Heart right ventricle (tissue), 16 donors: ENCODE data around the gene PDE9A. TPM values are rescaled to one million over a fixed set of nuclear protein-coding genes. Genes with fewer than 3 reads are reported as not detected.

Experiments
- ATAC-seq, 8 donors: fragments of 200-7000 bp; cut with Tn5 transposase; one replicate each; pipeline ENCODE4 v1.9.1; 2020; ENCODE audit warnings: mild to moderate bottlenecking in 8 of 8, moderate library complexity in 8 of 8, moderate number of reproducible peaks in 1 of 8
- DNase-seq, 2 donors: peaks; one replicate each; pipeline ENCODE4 v3.0.0-alpha.2; 2020
- H3K27ac ChIP-seq, 10 donors: fragments of 200-600 bp; sonication (generic) in 2 of 10; one replicate each; pipeline versions ENCODE4 v1.5.0 to v1.8.0; 2020 to 2022; ENCODE audit warnings: mild to moderate bottlenecking in 3 of 10
- H3K27me3 ChIP-seq, 7 donors: fragments of 200-600 bp; one replicate each; pipeline ENCODE4 v1.8.0; 2021 to 2022; ENCODE audit warnings: mild to moderate bottlenecking in 2 of 7
- H3K36me3 ChIP-seq, 9 donors: fragments of 200-600 bp; sonication (generic) in 1 of 9; one replicate each; pipeline versions ENCODE4 v1.5.0 to v1.8.0; 2020 to 2022; ENCODE audit warnings: mild to moderate bottlenecking in 2 of 9
- H3K4me1 ChIP-seq, 9 donors: fragments of 200-600 bp; sonication (generic) in 1 of 9; one replicate each; pipeline versions ENCODE4 v1.5.0 to v1.8.0; 2020 to 2022; ENCODE audit warnings: mild to moderate bottlenecking in 4 of 9
- H3K4me3 ChIP-seq, 10 donors: fragments of 200-600 bp; sonication (generic) in 2 of 10; one replicate each; pipeline versions ENCODE4 v1.5.0 to v1.8.0; 2020 to 2022; ENCODE audit warnings: mild to moderate bottlenecking in 7 of 10, moderate library complexity in 2 of 10
- H3K9me3 ChIP-seq, 11 donors: fragments of 200-600 bp in 10 of 11; sonication (generic) in 2 of 11; one replicate each; pipeline versions ENCODE4 v1.5.0 to v1.8.0; 2013 to 2022; ENCODE audit warnings: mild to moderate bottlenecking in 2 of 11, control low read depth in 1 of 11, moderate library complexity in 1 of 11
- WGBS, 2 donors: extraction: QIAGEN DNeasy Blood & Tissue Kit; methylation state at CpG; one replicate each; pipeline ENCODE4 v1.1.7; 2013; ENCODE audit warnings: inconsistent platforms in 1 of 2; 5-methylcytosine and 5-hydroxymethylcytosine counted together
- intact Hi-C, 10 donors: fragments of 100-400 bp; cut with DNase I; formaldehyde crosslinking; loops; one replicate each; pipeline versions ENCODE4 v1.11.1 to v1.14.2; 2022
- polyA plus RNA-seq, 2 donors: library from polyadenylated mRNA; stranded (reverse); fragments of 200-250 nt; gene quantifications; one replicate each; pipeline ENCODE4 v1.2.3, GENCODE V29; 2013
- total RNA-seq, 10 donors: library from RNA; stranded (reverse); fragmentation: NEBNext Ultra II Directional in 3 of 10; extraction: Animal tissue kit (Norgen Biotek cat#: 25700) in 3 of 10; gene quantifications; one replicate each; pipeline versions ENCODE4 v1.2.1 to v1.2.4, GENCODE V29; 2021 to 2023
- TF ChIP-seq, protein P1 (sequence below), 9 donors: fragments of 200-600 bp; sonication (generic) in 2 of 9; IDR thresholded peaks; one replicate each; pipeline versions ENCODE4 v1.5.0 to v1.8.0; 2021 to 2022; ENCODE audit warnings: antibody characterized with exemption in 9 of 9, mild to moderate bottlenecking in 5 of 9, moderate library complexity in 1 of 9
- donor health status: Arrhythmogenic right ventricular cardiomyopathy.
- donor health status: ischemic (EF 13 %, LVEDD 7.1; RV severe dilation, severe dysfunction).
- donor health status: healthy with polysubstance abuse.
- donor health status: DM: no; HTN: yes; CAD: no.
- donor health status: DM: no; HTN: no; CAD: no.
- donor health status: ischemic (EF 25% LVEDD 6.9; RV normal size, moderate dysfunction).
- donor health status: ischemic (EF 25% LVEDD 5.7; RV mildly dilated, moderate dysfunction).
- donor health status: healthy.
- donor health status: DM: yes; HTN: yes; CAD: no.
- donor health status: Ischemic cardiomyopathy.
- donor health status: ischemic (EF 35%, LVEDD 5.7; RV mildly dilated, moderate dysfunction).
- donor health status: nonischemic (EF 11% LVEDD 7.7; RV severe dilation, severe dysfunction).
- donor health status: DM: yes; HTN: yes; CAD: no.
- donor health status: PGD.
- donor health status: ischemic (EF 29% LVEDD 5.4; RV normal size, mild dysfunction).
- donor health status: nonischemic (EF 23%, LVEDD 6.1; RV moderate dilation, normal function).

The PDE9A gene
- total and polyA plus RNA-seq, 12 donors = 1.2 to 7.0 (median 2.2) TPM

DNA sequence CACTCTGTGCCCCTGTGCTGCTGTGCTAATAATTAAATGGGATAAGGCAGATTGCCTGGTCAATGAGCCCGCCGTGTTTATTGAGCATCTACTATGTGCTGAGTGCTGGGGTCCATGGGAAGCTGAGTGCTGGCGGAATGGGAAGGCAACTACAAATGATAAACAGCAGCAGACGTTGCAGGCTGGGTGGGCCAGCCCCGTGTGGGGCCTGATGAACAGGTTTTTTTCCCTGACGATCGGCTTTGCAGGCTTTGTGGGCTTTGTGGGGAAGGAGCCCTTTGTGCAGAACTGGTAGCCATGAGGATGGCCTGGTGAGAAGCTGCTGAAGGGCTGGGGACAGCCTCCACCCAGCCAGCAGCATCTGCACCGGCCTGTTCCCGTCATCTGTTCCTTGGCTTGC is 3.5 kb downstream of the PDE9A start:
- H3K27ac ChIP-seq = no peak overlapping the region
- no peak for DNase-seq
- TF ChIP-seq, protein P1, sequence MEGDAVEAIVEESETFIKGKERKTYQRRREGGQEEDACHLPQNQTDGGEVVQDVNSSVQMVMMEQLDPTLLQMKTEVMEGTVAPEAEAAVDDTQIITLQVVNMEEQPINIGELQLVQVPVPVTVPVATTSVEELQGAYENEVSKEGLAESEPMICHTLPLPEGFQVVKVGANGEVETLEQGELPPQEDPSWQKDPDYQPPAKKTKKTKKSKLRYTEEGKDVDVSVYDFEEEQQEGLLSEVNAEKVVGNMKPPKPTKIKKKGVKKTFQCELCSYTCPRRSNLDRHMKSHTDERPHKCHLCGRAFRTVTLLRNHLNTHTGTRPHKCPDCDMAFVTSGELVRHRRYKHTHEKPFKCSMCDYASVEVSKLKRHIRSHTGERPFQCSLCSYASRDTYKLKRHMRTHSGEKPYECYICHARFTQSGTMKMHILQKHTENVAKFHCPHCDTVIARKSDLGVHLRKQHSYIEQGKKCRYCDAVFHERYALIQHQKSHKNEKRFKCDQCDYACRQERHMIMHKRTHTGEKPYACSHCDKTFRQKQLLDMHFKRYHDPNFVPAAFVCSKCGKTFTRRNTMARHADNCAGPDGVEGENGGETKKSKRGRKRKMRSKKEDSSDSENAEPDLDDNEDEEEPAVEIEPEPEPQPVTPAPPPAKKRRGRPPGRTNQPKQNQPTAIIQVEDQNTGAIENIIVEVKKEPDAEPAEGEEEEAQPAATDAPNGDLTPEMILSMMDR (IDR thresholded peaks at IDR 0.05) = no peak
- intact Hi-C loops = loop anchor here in 4 of 10 donors (10.0 kb wide), 2 partner anchors 62 to 158 kb away; no protein-coding TSS in a partner anchor
- 90 to 95% methylated on average over 9 of the region's 9 CpGs for WGBS, 2 donors
- H3K27me3 ChIP-seq = peaks cover 0 to 57% (median 38%) of the 10 kb centered on the region in 7 donors
- no peaks in the 10 kb centered on the region for H3K9me3 ChIP-seq
- no peak overlapping the region for H3K4me3 ChIP-seq
- ATAC-seq = no peak
- H3K4me1 ChIP-seq = peaks cover 0 to 39% (median 27%) of the 10 kb centered on the region in 9 donors
- H3K36me3 ChIP-seq = no peaks in the 10 kb centered on the region

DNA sequence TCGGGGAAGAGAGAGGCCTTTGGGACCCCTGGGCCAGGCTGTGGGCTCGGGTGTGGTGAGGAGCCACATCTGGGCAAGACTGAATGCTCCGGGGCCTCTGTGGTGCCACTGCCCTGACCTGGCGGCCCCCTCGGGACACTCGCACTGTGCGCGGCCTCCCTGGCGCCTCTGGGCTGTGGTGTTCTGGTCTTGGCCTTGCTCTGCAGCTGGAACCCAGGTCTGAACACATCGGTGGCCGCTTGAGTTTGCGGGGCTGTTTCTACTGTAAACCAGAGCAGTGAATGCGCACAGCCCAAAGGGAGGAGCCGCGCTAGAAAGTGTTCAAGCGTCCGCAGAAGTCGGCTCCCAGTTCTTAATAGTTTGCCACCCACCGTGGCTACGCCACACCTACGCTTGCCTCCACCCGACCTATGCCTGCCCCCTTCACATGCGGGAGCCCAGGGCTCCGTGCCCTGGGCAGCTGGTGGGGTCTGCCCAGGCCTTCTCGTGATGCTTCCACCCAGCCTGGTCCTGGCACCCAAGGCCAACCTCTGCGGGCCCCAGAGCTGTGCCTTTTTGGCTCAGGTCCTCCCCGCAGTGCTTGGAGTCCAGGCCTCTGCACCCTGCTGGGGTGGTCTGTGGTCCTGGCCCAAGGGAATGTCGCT is 4.4 kb downstream of the PDE9A start:
- peaks cover 0 to 32% (median 21%) of the 10 kb centered on the region in 9 donors for H3K4me1 ChIP-seq
- no peak overlapping the region for H3K27ac ChIP-seq
- TF ChIP-seq, protein P1 (IDR thresholded peaks at IDR 0.05) = no peak
- peaks cover 0 to 54% (median 38%) of the 10 kb centered on the region in 7 donors for H3K27me3 ChIP-seq
- no peaks in the 10 kb centered on the region for H3K36me3 ChIP-seq
- 97% methylated on average over 28 of the region's 28 CpGs for WGBS, 2 donors
- DNase-seq (no peak), ATAC-seq (no peak)
- intact Hi-C loops = loop anchor here in 4 of 10 donors (10.0 kb wide), 2 partner anchors 63 to 157 kb away; no protein-coding TSS in a partner anchor
- no peak overlapping the region for H3K4me3 ChIP-seq
- H3K9me3 ChIP-seq = no peaks in the 10 kb centered on the region

DNA sequence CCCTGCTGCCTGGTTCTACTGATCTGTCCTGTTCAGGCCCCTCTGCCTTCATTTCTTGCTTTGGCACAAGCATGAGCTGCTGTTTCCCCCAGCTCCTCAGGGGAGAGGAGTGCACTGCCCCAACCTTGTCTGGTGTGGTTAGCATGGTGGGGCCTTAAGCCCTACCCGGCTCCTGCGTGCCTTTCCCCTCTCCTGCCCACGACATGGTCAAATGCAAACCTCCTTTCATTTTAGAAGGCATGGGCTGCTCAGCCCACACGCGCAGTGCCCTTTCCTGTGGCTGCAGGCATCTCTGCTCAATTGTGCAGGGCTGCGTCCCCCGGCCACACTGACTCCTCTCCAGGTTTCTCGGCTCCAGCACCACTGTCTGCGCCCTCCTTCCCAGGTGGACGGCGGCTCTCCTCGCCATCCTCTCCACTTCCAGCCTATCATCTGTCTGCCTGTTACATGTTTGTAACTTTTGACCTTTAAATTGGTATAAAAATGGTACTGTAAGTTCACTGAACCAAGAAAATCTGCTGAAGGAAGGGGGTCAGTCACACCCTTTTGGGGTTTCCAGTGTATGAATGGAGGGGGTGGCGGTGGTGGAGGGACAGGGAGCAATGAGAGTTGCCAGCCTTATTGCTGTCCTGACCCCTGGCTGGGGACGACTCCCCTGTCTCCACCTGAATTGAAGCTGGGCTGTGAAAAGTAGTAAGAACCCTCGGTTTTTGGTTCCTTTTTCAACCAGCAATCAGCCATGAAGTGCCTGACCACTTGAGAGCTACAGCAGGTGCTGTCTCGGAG is 5.1 kb downstream of the PDE9A start:
- no peak overlapping the region for H3K4me3 ChIP-seq
- no peaks in the 10 kb centered on the region for H3K36me3 ChIP-seq
- intact Hi-C loops = loop anchor here in 4 of 10 donors (10.0 kb wide), 2 partner anchors 64 to 156 kb away; no protein-coding TSS in a partner anchor
- TF ChIP-seq, protein P1 (IDR thresholded peaks at IDR 0.05) = no peak
- DNase-seq (no peak), ATAC-seq (no peak)
- 93 to 95% methylated on average over 16 of the region's 16 CpGs for WGBS, 2 donors
- no peak overlapping the region for H3K27ac ChIP-seq
- no peaks in the 10 kb centered on the region for H3K9me3 ChIP-seq
- peaks cover 0 to 28% (median 17%) of the 10 kb centered on the region in 9 donors for H3K4me1 ChIP-seq
- H3K27me3 ChIP-seq = peaks cover 0 to 51% (median 36%) of the 10 kb centered on the region in 7 donors

DNA sequence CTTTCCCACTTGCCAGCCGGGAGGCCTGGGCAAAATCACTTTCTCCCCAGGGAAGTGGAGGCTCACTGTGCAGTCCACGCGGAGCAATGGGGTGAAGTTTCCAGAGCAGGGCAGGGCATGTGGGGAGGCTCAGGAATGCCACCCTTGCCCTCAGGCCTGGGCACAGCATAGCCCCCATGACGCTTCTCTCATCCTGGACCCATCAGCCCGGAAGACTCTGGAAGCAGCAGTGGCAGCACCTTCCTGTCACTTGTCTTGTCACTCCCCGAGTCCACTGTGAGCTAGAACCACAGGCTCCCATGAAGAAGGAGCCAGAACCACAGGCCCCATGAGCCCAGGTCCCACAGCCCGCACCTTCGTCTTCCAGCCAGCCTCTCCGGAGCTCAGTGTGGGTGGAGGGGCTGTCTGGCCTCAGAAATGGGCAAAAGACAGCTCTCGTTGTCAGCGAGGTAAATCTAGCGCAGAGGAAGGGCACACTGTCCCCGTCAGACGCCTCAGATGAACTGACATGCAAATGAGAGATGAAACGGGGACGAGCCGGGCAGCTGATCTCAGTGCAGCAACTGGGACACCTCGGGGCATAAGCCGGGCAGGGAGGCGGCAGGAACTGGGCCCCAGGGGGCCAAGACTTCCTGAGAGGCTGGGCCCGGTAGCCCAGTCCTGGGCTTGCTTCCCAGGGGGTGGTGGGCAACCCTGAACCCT is 6.1 kb downstream of the PDE9A start:
- TF ChIP-seq, protein P1 (IDR thresholded peaks at IDR 0.05) = no peak
- peaks cover 0 to 41% (median 30%) of the 10 kb centered on the region in 7 donors for H3K27me3 ChIP-seq
- intact Hi-C loops = loop anchor here in 4 of 10 donors (10.0 kb wide), 2 partner anchors 65 to 155 kb away; no protein-coding TSS in a partner anchor
- DNase-seq = no peak
- peaks cover 0 to 28% (median 8%) of the 10 kb centered on the region in 9 donors for H3K4me1 ChIP-seq
- 80 to 86% methylated on average over 21 of the region's 21 CpGs for WGBS, 2 donors
- H3K4me3 ChIP-seq = no peak overlapping the region
- no peaks in the 10 kb centered on the region for H3K9me3 ChIP-seq
- no peak for ATAC-seq
- H3K27ac ChIP-seq = no peak overlapping the region
- H3K36me3 ChIP-seq = no peaks in the 10 kb centered on the region
